ENCODE measurements around the gene SCO2. TPM values are rescaled to one million over a fixed set of nuclear protein-coding genes. Genes with fewer than 3 reads are reported as not detected.

Gene SCO2
- total RNA-seq, 1 experiment from 2014 or later, result 2.4 TPM

DNA sequence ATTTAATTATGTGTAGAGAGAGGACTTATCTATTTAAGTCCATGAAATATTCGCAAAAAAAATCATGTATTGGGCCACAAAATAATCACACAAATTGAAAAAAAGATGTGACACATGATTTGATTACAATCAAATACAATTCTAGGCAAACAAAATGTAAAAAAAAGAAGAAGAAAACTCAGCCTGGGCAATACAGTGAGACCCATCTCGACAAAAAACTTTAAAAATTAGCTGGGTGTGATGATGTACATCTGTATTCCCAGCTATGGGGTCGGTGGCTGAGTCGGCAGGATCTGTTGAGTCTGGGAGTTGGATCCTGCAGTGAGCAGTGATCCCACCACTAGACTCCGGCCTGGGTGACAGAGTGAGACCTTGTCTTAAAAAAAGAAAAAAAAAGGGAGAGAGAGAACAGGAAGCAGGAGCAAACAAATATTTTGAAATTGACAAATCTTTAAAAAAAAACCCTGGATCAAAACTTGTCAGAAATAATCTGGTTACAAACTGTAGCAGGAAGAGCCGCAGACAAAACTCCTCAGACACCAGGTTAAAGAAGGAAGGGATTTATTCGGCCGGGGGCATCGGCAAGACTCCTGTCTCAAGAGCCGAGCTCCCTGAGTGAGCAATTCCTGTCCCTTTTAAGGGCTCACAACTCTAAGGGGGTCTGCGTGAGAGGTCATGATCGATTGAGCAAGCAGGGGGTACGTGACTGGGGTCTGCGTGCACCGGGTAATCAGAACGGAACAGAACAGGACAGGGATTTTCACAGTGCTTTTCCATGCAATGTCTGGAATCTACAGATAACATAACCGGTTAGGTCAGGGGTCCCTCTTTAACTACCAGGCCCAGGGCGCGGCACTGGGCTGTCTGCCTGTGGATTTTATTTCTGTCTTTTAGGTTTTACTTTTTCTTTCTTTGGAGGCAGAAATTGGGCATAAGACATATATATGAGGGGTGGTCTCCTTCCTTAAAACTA, 7.7 kb upstream of the SCO2 start:
- Mint-ChIP-seq H3K27ac (ENCODE audit: low read depth, unreplicated experiment) (peak overlapping the region; percentile 97), H3K27me3 (ENCODE audit: insufficient read depth, unreplicated experiment) (no peaks in the 10 kb centered on the region), H3K9me3 (ENCODE audit: unreplicated experiment) (no peaks in the 10 kb centered on the region), H3K4me1 (ENCODE audit: insufficient read depth, unreplicated experiment) (peaks cover 21% of the 10 kb centered on the region), H3K36me3 (ENCODE audit: insufficient read depth, unreplicated experiment) (peaks cover 25% of the 10 kb centered on the region), H3K4me3 (ENCODE audit: unreplicated experiment) (peak overlapping the region; percentile 85)
- no TSS peak for BruUV-seq (replicated peaks)
- no peak for TF ChIP-seq CTCF (IDR thresholded peaks at IDR 0.05; ENCODE audit: unreplicated experiment)
- CTCF ChIA-PET, result no interaction called here
- DNase-seq (ENCODE audit: unreplicated experiment), result no peak
- intact Hi-C loops (cut with micrococcal nuclease), result loop anchor here (1.0 kb wide), 1 partner anchor 8 kb away; no protein-coding TSS in a partner anchor
- POLR2A ChIA-PET, result interaction anchor here (1.0 to 2.3 kb wide), 3 partner anchors 25 to 88 kb away, joined by 3 to 8 read pairs (median 5); partner anchors contain the start of genes LMF2, NCAPH2 and SYCE3

DNA sequence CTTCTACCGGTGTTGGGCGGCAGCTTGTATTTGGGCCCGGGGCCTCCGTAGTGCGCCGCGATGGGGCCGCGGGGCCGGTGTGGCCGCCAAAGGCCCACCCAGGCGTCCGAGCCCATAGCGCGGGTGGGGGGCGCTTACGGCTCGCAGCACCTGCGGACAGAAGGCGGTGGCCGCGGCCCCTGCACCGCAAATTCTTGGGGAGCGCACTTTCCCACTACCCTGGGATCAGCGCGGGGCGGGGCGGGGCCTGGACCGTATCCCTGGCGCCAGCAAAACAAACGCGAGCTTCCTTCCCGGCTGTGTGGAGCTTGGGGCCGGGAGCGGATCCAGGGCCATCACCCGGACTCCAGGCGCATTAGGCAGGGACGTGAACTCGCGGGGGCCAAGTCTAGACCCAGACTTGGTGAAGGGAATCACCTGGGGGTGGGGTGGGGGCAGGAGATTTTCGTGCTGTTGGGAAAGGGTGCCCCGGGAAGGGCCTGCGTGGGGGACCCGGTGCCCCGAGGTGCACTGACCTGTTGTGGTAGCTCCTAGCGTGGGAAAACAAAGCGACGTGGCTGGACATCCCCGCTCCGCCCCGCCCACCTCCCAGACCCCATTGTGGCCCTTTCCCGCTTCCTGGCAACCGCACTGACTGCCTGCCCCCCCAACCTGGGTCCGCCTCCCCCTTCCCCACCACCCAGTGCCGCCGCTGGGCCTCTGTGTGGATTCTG, 6.7 kb upstream of the SCO2 start:
- DNase-seq (ENCODE audit: unreplicated experiment), result peak; percentile 77
- no peak for TF ChIP-seq CTCF (IDR thresholded peaks at IDR 0.05; ENCODE audit: unreplicated experiment)
- POLR2A ChIA-PET, result interaction anchor here (0.7 to 2.3 kb wide), 10 partner anchors 9 to 126 kb away, joined by 3 to 33 read pairs (median 4); partner anchors contain the start of genes CHKB, KLHDC7B, LMF2 and NCAPH2
- intact Hi-C loops (cut with micrococcal nuclease), result loop anchor here (1.0 to 2.0 kb wide), 3 partner anchors 9 to 89 kb away; partner anchors contain the start of gene SYCE3
- BruUV-seq (replicated peaks), result no TSS peak
- no peaks in the 10 kb centered on the region for H3K27me3 Mint-ChIP-seq (ENCODE audit: insufficient read depth, unreplicated experiment)
- peaks cover 34% of the 10 kb centered on the region for H3K36me3 Mint-ChIP-seq (ENCODE audit: insufficient read depth, unreplicated experiment)
- CTCF ChIA-PET, result interaction anchor here (0.7 to 0.9 kb wide), 3 partner anchors 9 to 164 kb away, joined by 3 read pairs; no protein-coding TSS in a partner anchor
- H3K27ac Mint-ChIP-seq (ENCODE audit: low read depth, unreplicated experiment), result peak overlapping the region; percentile 97
- H3K4me1 Mint-ChIP-seq (ENCODE audit: insufficient read depth, unreplicated experiment), result peaks cover 19% of the 10 kb centered on the region
- H3K9me3 Mint-ChIP-seq (ENCODE audit: unreplicated experiment), result no peaks in the 10 kb centered on the region
- H3K4me3 Mint-ChIP-seq (ENCODE audit: unreplicated experiment), result peak overlapping the region; percentile 85

DNA sequence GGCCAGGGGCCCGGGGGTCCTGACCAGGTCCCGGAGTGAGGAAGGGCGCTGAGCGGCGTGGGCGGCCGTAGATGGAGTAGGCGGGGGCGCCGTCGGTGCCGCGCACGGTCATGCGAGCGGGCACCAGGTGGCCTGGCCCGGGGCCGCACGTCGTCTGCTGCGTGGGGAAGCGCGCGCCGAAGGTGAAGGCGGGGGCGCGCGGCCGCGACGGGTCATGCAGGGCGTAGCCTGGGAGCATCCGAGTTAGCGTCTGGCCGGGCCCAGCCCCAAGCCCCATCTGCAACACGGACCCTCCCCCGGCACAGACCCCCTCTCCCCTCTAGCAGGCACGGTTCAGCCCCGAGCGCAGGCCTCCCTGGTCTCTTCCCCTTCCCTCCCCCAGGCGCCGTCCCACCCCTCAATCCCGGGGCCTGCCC, 6.2 kb upstream of the SCO2 start:
- POLR2A ChIA-PET, result interaction anchor here (0.6 to 2.3 kb wide), 11 partner anchors 9 to 91 kb away, joined by 3 to 33 read pairs (median 5); partner anchors contain the start of genes CHKB, KLHDC7B, LMF2 and NCAPH2
- CTCF ChIA-PET, result interaction anchor here (0.5 to 0.9 kb wide), 4 partner anchors 9 to 163 kb away, joined by 3 read pairs; no protein-coding TSS in a partner anchor
- no peaks in the 10 kb centered on the region for H3K27me3 Mint-ChIP-seq (ENCODE audit: insufficient read depth, unreplicated experiment)
- H3K27ac Mint-ChIP-seq (ENCODE audit: low read depth, unreplicated experiment), result peak overlapping the region; percentile 97
- H3K9me3 Mint-ChIP-seq (ENCODE audit: unreplicated experiment), result no peaks in the 10 kb centered on the region
- H3K4me1 Mint-ChIP-seq (ENCODE audit: insufficient read depth, unreplicated experiment), result peaks cover 22% of the 10 kb centered on the region
- no TSS peak for BruUV-seq (replicated peaks)
- TF ChIP-seq CTCF (IDR thresholded peaks at IDR 0.05; ENCODE audit: unreplicated experiment), result no peak
- peak overlapping the region; percentile 85 for H3K4me3 Mint-ChIP-seq (ENCODE audit: unreplicated experiment)
- DNase-seq (ENCODE audit: unreplicated experiment), result peak; percentile 75
- intact Hi-C loops (cut with micrococcal nuclease), result loop anchor here (1.0 to 2.0 kb wide), 2 partner anchors 31 to 89 kb away; partner anchors contain the start of gene SYCE3
- peaks cover 35% of the 10 kb centered on the region for H3K36me3 Mint-ChIP-seq (ENCODE audit: insufficient read depth, unreplicated experiment)

All from MCF 10A (cell line).